Measurements from ENCODE around the gene CSTPP1.
A peak's percentile ranks its signal among the peaks of the same experiment; 100 is the strongest.
"Not testable (repeated sequence)": the region's sequence is repeated elsewhere in the genome, so short reads cannot be mapped to it uniquely, and the experiment has no call there.

CSTPP1 gene

GRCh38 chr11:47052576-47052975 lies 116.0 kb downstream of the CSTPP1 start:
- no peak for DNase-seq

DNA sequence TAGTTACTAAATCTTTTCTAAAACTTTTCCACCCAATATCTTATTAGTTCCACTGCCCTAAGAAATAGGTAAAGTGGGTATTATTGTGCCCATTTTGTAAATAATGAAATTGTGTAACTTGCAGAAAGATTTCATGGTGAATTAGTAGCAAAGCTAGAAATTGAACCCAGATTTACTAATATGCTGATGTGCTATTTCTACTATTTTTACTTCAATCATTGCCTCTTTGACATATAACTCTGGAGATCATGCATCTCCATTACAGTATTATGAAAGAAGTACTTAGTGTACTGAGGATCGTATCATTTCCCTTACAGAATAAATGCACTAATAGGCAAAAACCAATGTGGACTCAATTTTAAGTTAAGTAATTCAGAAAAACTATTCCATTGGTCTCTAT lies 119.0 kb downstream of the CSTPP1 start:
- no peak for DNase-seq

DNA sequence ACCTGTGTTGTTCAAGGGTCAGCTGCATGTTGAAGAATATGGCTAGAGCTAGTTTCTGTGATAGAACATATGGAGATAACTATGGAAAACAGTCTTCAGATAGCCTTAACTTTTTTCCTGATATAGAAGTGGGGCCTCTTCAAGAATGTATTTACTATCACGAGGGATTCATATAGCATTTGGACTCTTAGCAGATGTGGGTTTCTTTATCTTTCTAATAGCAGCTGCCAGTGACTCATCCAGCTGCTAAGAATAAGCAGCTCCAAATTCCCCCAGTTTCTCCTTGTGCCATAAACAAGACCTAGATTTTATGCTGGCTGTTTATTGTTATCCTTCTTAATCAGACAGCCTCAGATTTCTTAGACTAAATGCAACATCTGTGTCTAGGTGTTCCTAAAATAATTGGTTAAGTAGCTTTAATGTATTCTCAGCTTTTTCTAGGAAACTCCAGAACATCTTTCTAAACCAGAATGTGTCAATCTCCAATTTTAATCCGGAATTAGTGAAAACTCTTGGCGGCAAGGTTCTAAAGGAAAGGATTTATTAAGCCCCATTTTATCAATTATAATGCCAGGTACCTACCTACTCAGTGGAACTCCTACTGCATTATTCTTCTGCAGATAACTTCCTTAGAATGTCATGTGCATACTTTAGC lies 119.8 kb downstream of the CSTPP1 start:
- no peak for DNase-seq

DNA sequence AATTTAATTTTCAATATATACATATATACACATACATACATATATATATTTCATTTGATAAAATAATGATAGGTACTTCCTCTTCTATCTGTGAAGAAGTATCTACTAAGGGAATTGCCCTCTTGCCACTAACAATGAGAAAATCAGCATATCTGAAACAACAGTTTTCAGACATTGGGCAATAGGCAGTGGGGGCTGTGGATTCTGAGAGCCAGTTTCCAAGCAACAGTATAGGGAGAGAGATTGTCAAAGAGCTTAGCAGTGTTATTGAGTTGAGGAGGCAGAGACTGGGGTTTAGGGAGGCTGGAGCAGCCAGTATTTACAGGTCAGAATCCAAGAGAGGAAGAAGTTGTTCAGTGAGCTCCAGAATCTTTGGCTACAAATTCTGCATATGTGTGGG lies 120.8 kb downstream of the CSTPP1 start:
- peak; percentile 27 for DNase-seq

DNA sequence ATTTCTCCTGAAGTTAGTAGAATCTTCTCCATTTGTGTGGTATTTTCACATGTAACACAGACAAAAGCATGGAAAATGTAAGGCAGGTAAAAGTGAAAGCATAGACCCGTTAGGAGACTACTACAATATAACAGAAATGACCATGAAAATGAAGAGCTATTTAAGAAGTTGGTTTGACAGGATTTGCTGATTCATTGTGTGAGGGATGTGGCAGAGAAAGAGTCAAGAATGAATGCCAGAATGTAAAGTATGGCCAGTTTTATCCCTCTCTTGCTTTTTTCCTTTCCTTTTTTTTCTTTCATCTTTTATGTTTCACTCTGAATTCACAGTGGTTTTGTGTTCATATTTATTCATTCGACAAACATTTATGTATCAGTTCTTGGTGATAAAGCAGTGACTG lies 124.2 kb downstream of the CSTPP1 start:
- DNase-seq = no peak

DNA sequence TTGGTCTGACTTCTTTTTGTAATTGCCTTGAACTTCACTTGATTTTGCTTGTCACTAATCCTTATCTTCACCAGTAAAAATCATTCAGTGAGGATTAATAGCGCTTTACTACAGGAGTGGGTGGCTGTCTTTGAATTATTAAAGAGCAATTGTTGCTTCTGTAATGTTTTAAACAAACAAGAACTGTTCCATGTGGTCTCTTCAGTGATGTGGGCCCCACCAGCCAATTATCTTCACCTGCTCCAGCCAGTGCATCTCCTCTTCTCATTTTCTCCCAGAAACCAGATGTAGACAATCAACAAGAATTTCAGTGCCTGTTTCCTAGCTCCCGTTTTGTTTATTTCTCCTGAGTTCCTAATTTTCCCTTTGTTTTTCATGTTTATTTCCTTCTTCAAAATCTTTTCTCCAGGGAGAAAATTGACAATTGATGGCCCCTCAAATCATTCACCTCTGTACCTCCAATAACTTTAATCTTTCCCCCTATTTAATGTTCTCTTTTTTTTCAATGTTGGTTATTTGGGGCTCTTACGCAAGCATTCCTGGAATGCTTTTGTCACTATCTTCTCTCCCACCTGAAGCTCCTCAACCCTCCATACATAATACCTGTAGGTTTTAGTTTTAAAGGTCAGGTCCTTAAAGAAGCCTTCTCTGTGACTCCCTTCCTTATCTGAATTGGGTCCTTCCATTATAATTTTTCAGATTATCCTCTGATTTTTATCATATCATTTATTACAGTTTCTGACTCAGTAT lies 125.0 kb downstream of the CSTPP1 start:
- DNase-seq = no peak

- DNase-seq = no peak
These were observed 126.2 kb downstream of the CSTPP1 start for GRCh38 chr11:47062736-47063135.

DNA sequence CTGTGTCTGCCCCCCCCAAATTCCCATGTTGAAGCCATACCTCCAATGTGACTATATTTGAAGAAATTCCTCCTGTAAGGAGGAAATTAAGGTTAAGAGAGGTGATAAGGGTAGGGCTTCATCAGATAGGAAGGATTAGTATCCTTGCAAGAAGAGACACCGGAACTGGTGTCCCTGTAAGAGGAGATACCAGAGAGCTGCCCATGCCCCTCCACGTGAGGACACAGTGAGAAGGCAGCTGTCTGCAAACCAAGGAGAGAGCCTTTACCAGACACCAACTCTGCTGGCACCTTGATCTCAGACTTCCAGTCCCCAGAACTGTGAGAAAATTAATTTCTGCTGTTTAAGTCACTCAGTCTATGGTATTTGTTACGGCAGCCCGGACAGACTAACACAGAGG lies 130.8 kb downstream of the CSTPP1 start:
- no peak for DNase-seq

DNA sequence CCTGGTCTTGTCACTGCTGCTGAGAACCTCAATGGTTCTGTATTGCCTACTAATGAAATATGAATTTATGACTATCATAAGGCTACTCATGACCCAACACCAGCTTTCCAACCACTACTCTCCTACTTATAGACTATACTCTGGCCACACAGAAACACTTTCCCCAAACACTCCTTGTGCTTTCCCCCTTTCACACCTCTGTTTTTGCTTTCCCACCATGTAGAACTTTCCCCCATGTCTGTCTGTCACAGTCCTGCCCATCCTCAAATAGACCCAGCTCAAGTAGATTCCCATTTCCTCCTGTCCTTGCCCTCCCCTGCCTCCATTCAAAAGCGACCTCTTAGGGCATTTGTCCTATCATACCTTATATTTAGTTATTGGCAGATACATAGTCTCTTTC lies 134.2 kb downstream of the CSTPP1 start:
- no peak for DNase-seq

DNA sequence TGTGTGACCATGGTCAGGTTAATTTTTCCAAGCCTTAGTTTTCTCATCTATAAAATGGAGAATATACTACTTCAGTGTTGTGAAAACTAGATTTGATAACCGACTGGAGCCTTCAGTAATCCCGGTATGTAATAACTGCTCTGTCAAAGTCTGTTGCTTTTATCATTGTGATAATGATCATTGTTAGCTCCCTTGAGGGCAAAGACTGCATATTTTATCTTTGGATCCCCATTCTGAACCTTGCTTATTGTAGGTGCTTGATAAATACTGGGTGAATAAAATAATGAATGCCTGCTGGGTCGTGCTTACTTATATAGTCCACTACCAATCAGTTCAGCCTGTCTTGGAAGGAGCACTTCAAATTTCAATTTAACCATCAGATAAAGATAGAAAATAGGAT lies 134.8 kb downstream of the CSTPP1 start:
- DNase-seq = no peak

DNA sequence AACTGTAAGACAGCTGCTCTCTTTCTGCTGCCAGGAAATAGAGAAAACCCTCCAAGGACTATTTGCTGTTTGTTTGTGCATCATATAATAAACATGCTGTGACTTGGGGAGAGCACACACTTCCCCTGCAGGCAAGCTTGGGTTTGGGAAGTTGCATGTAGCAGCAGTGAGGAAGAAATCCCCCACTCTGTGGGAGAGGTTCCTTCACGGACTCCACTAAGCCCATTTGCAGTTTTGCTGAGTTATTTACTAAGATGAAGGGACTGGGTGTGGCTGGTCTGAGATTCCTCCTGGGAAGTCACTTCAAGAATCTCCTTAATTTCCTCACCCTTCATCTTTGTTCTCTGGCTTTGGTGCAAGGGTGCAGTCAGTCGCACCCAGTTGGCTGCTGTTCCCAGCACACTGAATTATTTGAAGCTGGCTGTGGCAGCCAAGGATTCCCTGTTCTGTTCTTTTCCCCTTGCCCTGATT lies 135.3 kb downstream of the CSTPP1 start:
- DNase-seq = no peak

DNA sequence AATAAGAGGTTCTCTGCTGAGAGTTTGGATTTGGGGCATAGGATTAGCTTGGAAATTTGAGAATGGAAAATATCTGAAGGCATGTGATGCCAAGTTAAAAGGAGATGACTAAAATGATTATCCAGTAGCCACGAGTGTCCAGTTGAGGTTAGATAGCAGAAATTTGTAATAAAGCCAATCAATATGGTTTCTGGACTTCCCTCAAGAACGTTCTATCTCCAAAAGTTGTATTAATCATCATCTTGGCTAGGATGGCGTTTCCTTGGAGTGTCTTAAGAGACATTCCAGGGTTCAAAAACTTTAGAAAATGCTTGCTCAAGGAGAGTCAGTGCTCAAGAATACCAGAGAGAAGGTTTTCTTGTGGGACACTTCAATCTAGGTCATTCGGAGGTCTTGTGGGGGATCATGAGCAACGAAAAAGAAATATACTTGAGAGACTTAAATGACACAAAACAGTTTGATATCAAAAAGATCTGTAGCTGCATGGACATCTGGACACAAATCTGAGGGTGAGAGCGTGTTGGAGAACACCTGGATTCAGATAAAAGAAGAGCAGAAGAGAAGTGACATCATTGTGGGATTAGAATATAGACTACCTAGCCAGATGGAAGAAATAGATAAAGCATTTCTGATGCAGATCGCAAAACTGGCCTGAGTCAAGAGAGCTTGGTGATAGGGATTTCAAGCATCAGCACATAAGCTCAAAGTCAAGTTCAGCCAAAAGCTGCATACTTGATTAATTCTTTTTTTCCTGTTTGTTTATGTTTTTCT lies 142.4 kb downstream of the CSTPP1 start:
- no peak for DNase-seq

DNA sequence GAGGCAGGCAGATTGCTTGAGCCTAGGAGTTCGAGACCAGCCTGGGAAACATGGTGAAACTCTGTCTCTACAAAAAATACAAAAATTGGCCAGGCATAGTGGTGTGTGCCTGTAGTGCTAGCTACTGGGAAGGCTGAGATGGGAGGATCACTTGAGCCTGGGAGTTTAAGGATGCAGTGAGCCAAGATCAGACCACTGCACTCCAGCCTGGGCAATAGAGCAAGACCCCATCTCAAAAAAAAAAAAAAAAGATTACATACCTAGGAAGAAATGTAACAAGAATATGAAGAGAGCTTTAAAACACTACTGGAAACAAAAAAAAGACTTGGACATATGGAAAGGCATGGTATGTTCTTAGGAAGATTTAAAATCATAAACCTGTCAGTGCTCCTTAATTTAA lies 144.2 kb downstream of the CSTPP1 start:
- not testable (repeated sequence) for DNase-seq

- DNase-seq = peak; percentile 49
These were observed 147.4 kb downstream of the CSTPP1 start for GRCh38 chr11:47083913-47084312.

GRCh38 chr11:47087801-47088200 lies 151.2 kb downstream of the CSTPP1 start:
- DNase-seq = peak; percentile 63

- DNase-seq = no peak
These were observed 157.0 kb downstream of the CSTPP1 start for GRCh38 chr11:47093541-47093940.

DNA sequence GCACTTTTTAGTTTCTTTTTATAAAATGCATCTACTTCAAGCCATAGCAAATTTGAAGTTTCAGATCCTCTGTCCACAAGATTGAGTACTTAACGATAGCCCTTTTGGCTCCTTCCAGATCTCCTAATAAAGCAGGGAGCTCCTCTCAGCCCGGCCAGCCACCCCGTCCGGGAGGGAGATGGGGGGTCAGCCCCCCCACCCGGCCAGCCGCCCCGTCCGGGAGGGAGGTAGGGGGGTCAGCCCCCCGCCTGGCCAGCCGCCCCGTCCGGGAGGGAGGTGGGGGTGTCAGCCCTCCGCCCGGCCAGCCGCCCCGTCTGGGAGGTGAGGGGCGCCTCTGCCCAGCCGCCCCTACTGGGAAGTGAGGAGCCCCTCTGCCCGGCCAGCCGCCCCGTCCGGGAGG lies 160.3 kb downstream of the CSTPP1 start:
- DNase-seq = peak; percentile 16

DNA sequence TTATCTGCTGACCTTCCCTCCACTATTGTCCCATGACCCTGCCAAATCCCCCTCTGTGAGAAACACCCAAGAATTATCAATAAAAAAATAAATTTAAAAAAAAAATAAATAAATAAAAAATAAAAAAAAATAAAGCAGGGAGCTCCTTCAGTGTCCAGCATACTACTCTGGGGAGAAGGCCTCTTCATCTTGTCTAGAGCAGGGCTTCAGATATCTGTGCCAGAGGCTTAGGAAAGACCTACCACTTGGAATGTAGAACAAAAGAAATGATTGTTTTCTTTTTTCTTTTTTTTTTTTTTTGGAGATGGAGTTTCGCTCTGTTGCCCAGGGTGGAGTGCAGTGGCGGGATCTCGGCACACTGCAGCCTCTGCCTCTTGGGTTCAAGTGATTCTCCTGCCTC lies 161.7 kb downstream of the CSTPP1 start:
- DNase-seq = not testable (repeated sequence)

GRCh38 chr11:47099214-47099917 lies 162.8 kb downstream of the CSTPP1 start:
- DNase-seq = no peak

DNA sequence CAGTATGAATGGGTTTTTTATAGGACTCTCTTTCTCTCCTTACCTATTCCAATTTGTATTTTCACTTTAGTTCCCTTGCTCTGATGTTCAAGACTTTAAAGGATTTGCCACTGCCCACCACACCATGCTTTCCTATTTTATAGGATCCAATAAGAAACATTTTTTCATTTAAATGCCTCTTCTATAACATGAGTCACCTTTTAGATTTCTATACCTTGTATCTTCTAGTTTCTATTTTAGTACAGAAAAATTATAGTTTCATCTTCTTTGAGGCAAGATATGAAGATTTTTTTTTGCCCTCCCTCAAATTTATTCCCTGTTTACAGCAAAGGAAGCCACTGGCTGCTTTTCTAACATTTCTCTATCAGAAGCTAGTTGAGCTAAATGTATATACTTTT lies 163.4 kb downstream of the CSTPP1 start:
- no peak for DNase-seq

DNA sequence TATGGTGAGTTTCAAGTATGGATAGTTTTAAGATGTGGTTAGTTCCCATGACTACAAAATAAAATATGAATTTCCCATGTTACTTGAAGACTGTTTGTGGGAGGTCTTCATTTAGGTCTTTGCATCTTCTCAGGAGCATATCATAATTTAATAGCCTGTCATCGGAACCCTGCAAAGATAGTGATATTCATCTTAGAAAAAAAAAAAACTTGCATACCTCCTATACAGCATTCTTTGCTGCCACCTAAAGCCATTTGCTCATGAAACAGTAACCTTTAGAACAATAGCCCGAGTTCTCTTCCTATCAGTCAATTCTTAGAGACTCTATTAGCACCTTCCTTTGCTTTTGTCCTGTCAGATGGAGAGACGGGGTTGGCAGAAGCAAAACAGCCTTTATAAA lies 164.8 kb downstream of the CSTPP1 start:
- DNase-seq = no peak

DNA sequence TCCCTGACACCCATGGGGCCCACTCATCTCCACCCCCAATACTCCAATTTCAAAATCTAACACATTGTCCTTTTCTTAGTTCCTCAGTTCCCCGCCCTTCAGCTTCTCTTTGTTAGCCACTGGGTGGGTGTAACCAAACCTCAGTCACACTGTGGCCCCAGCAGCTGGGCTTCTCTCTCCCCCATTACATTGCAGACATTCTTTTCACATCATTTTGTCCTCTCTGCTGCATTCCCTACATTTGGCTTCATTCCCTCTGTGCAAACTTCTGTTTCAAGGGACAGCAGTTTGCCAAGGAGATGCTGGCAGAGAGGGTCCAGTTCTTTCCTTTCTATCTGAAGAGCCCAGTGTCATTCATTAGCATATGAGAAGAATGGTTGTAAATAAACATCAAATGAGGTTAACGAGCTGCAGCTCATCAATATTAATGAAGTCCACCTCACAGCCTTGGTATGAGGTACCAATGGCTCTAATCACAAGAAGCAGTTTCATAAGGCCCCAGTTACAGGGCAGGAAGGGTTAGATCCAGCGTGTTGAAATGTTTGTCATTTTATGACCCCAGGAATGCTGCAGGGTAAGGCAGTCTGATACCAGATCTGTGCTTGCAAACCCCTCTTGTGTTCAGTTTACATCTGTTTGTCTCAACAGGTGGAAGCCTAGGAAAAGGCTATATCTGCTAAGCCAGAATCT lies 167.8 kb downstream of the CSTPP1 start:
- DNase-seq = no peak

- DNase-seq = no peak
These were observed 169.0 kb downstream of the CSTPP1 start for GRCh38 chr11:47105541-47105940.

All from MV-4-11 (cell line).